HepG2 (cell line): ENCODE measurements around the gene LTB4R. TPM values are rescaled to one million over a fixed set of nuclear protein-coding genes. Genes with fewer than 3 reads are reported as not detected.

Source experiments
- CREM ChIP-seq, 2 experiments: sonication (generic) in 1 of 2; formaldehyde crosslinking in 1 of 2; IDR thresholded peaks; 2 replicates each; pipeline versions ENCODE4 v1.4.0 to v1.6.1; 2016 to 2020; ENCODE audit warnings: antibody characterized with exemption in 1 of 2, mild to moderate bottlenecking in 1 of 2, missing genetic modification reagents in 1 of 2
- KIAA2018 ChIP-seq: sonication (generic); formaldehyde crosslinking; IDR thresholded peaks from 2 replicates; pipeline ENCODE4 v1.5.0; 2020; ENCODE audit warnings: mild to moderate bottlenecking, missing genetic modification reagents, borderline replicate concordance
- PHF5A ChIP-seq: IDR thresholded peaks from one replicate; pipeline ENCODE4 v1.6.1; 2018; ENCODE audit warnings: low read depth, missing genetic modification reagents; ENCODE audit not compliant: unreplicated experiment
- POGZ ChIP-seq: sonication (generic); formaldehyde crosslinking; IDR thresholded peaks from 2 replicates; pipeline ENCODE4 v1.4.0; 2020; ENCODE audit warnings: mild to moderate bottlenecking, missing genetic modification reagents
- SMARCE1 ChIP-seq: fragments of 450-650 bp; IDR thresholded peaks from 2 replicates; pipeline ENCODE4 v1.6.1; 2017; ENCODE audit warnings: borderline replicate concordance
- THAP11 ChIP-seq: IDR thresholded peaks from 2 replicates; pipeline ENCODE4 v1.6.1; 2016; ENCODE audit warnings: missing biosample characterization, missing genetic modification reagents
- ZFP1 ChIP-seq: IDR thresholded peaks from 2 replicates; pipeline ENCODE4 v1.6.1; 2016
- ZKSCAN1 ChIP-seq: fragments of 150-350 bp; IDR thresholded peaks from 2 replicates; pipeline ENCODE4 v1.6.1; 2014; ENCODE audit warnings: low read length
- ZKSCAN5 ChIP-seq: sonication (generic); formaldehyde crosslinking; IDR thresholded peaks from 2 replicates; pipeline ENCODE4 v1.5.1; 2020; ENCODE audit warnings: mild to moderate bottlenecking, missing genetic modification reagents
- ZNF281 ChIP-seq: sonication (generic); formaldehyde crosslinking; IDR thresholded peaks from 2 replicates; pipeline ENCODE4 v1.4.0; 2020; ENCODE audit warnings: missing genetic modification reagents, borderline replicate concordance
- ZNF530 ChIP-seq: sonication (generic); formaldehyde crosslinking; IDR thresholded peaks from 2 replicates; pipeline ENCODE4 v1.5.0; 2020; ENCODE audit warnings: low read depth, mild to moderate bottlenecking, missing genetic modification reagents
- ZNF773 ChIP-seq: sonication (generic); formaldehyde crosslinking; IDR thresholded peaks from 2 replicates; pipeline ENCODE4 v1.4.0; 2020; ENCODE audit warnings: missing genetic modification reagents, borderline replicate concordance
- polyA plus RNA-seq, 8 experiments: library from polyadenylated mRNA; depleted of rRNA in 3 of 8; stranded (reverse) in 7 of 8; unstranded in 1 of 8; fragments of >200 nt; fragmentation: Illumina TruSeq in 4 of 8; extraction: Trizol in 4 of 8; gene quantifications; 2 replicates each; pipeline versions ENCODE4 v1.2.1 to v1.2.3, GENCODE V29; 2011 to 2016; ENCODE audit warnings: low read depth in 4 of 8, missing spikeins in 1 of 8, mixed read lengths in 1 of 8; ENCODE audit not compliant: insufficient read depth in 1 of 8
- total RNA-seq, 5 experiments: library from RNA; depleted of rRNA; stranded (reverse); fragments of >200 nt; fragmentation: Illumina TruSeq; extraction: Trizol; gene quantifications; 2 replicates each; pipeline ENCODE4 v1.2.3, GENCODE V29; 2016; ENCODE audit warnings: low read depth in 1 of 5
- TF ChIP-seq, protein P1 (sequence below): sonication (generic); formaldehyde crosslinking; IDR thresholded peaks from 2 replicates; pipeline ENCODE4 v1.4.0; 2020; ENCODE audit warnings: mild to moderate bottlenecking, missing genetic modification reagents

Gene LTB4R
- total and polyA plus RNA-seq, 2 of the 13 experiments (the other 11 are each of a cell fraction or from before 2014, with no cell fraction given) = 3.2 to 8.2 TPM

GRCh38 chr14:24296341-24297157, 14.8 kb upstream of the LTB4R start (continued):
- TF ChIP-seq, protein P1, sequence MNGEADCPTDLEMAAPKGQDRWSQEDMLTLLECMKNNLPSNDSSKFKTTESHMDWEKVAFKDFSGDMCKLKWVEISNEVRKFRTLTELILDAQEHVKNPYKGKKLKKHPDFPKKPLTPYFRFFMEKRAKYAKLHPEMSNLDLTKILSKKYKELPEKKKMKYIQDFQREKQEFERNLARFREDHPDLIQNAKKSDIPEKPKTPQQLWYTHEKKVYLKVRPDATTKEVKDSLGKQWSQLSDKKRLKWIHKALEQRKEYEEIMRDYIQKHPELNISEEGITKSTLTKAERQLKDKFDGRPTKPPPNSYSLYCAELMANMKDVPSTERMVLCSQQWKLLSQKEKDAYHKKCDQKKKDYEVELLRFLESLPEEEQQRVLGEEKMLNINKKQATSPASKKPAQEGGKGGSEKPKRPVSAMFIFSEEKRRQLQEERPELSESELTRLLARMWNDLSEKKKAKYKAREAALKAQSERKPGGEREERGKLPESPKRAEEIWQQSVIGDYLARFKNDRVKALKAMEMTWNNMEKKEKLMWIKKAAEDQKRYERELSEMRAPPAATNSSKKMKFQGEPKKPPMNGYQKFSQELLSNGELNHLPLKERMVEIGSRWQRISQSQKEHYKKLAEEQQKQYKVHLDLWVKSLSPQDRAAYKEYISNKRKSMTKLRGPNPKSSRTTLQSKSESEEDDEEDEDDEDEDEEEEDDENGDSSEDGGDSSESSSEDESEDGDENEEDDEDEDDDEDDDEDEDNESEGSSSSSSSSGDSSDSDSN = no peak
- TF ChIP-seq ZNF530 (no peak), ZKSCAN5 (CRISPR knock-in tag) (no peak), ZNF281 (CRISPR knock-in tag) (peak; percentile 8; the same call in 1 of the 2 replicates), SMARCE1 (no peak), ZNF773 (CRISPR knock-in tag) (no peak), THAP11 (peak; percentile 62; the same call in 1 of the 2 replicates), KIAA2018 (CRISPR knock-in tag) (no peak), CREM (IDR thresholded peaks at IDR 0.05) (no peak), CREM (CRISPR knock-in tag; IDR thresholded peaks at IDR 0.05) (no peak), PHF5A (no peak), ZFP1 (peak; percentile 92; the same call in 1 of the 2 replicates), ZKSCAN1 (no peak), POGZ (CRISPR knock-in tag) (no peak)
